Measurements from ENCODE around the gene TMSB10. TPM values are rescaled to one million over a fixed set of nuclear protein-coding genes. Genes with fewer than 3 reads are reported as not detected.

TMSB10 gene
- total and polyA plus RNA-seq, 2 of the 13 experiments (the other 11 are each of a cell fraction or from before 2014, with no cell fraction given): 665 to 708 TPM

DNA sequence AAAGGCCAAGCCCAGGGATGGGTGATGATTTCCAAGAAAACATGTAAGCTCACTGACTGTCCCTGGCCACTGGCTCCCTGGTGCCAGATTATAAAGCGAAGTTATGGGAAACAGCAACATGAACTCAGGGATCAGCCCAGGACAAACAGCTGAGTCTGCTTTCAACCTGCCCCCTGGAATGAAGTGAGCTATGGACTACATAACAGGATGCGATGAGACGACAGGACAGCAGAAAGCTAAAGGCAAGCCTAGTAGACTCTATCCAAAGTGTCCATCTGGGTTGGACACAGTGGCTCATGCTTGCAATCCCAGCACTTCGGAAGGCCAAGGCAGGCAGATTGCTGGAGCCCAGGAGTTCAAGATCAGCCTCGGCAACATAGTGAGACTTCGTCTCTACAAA, 48.9 kb downstream of the TMSB10 start (continued):
- TF ChIP-seq, protein P1, sequence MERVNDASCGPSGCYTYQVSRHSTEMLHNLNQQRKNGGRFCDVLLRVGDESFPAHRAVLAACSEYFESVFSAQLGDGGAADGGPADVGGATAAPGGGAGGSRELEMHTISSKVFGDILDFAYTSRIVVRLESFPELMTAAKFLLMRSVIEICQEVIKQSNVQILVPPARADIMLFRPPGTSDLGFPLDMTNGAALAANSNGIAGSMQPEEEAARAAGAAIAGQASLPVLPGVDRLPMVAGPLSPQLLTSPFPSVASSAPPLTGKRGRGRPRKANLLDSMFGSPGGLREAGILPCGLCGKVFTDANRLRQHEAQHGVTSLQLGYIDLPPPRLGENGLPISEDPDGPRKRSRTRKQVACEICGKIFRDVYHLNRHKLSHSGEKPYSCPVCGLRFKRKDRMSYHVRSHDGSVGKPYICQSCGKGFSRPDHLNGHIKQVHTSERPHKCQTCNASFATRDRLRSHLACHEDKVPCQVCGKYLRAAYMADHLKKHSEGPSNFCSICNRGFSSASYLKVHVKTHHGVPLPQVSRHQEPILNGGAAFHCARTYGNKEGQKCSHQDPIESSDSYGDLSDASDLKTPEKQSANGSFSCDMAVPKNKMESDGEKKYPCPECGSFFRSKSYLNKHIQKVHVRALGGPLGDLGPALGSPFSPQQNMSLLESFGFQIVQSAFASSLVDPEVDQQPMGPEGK (CRISPR knock-in tag; IDR thresholded peaks at IDR 0.05): 0 out of 2 replicates have a peak, but pooled peaks have one; percentile 29
- TF ChIP-seq HOXA3 (CRISPR knock-in tag; IDR thresholded peaks at IDR 0.05): peak; percentile 34; the same call in 1 of the 2 replicates
- TF ChIP-seq MBNL3 (CRISPR knock-in tag; conservative IDR thresholded peaks at IDR 0.05): no peak
- TF ChIP-seq SAP130 (CRISPR knock-in tag; IDR thresholded peaks at IDR 0.05; ENCODE audit: low read depth): peak; percentile 83
- TF ChIP-seq ZFX (CRISPR knock-in tag; IDR thresholded peaks at IDR 0.05; ENCODE audit: low read depth): peak; percentile 28; the same call in 1 of the 2 replicates
- TF ChIP-seq TOPORS (CRISPR knock-in tag; IDR thresholded peaks at IDR 0.05): no peak
- peak; percentile 13; the same call in 1 of the 2 replicates for TF ChIP-seq FOSL2 (CRISPR knock-in tag; IDR thresholded peaks at IDR 0.05)
- no peak for TF ChIP-seq ZNF7 (CRISPR knock-in tag; IDR thresholded peaks at IDR 0.05)
- TF ChIP-seq, protein P2, sequence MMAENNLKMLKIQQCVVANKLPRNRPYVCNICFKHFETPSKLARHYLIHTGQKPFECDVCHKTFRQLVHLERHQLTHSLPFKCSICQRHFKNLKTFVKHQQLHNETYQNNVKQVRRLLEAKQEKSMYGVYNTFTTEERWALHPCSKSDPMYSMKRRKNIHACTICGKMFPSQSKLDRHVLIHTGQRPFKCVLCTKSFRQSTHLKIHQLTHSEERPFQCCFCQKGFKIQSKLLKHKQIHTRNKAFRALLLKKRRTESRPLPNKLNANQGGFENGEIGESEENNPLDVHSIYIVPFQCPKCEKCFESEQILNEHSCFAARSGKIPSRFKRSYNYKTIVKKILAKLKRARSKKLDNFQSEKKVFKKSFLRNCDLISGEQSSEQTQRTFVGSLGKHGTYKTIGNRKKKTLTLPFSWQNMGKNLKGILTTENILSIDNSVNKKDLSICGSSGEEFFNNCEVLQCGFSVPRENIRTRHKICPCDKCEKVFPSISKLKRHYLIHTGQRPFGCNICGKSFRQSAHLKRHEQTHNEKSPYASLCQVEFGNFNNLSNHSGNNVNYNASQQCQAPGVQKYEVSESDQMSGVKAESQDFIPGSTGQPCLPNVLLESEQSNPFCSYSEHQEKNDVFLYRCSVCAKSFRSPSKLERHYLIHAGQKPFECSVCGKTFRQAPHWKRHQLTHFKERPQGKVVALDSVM (CRISPR knock-in tag; IDR thresholded peaks at IDR 0.05): no peak
- TF ChIP-seq ELF3 (CRISPR knock-in tag; IDR thresholded peaks at IDR 0.05): peak; percentile 69
- TF ChIP-seq ZNF644 (CRISPR knock-in tag; IDR thresholded peaks at IDR 0.05; ENCODE audit: low read depth): peak; percentile 57; the same call in 1 of the 2 replicates
- TF ChIP-seq, protein P3, sequence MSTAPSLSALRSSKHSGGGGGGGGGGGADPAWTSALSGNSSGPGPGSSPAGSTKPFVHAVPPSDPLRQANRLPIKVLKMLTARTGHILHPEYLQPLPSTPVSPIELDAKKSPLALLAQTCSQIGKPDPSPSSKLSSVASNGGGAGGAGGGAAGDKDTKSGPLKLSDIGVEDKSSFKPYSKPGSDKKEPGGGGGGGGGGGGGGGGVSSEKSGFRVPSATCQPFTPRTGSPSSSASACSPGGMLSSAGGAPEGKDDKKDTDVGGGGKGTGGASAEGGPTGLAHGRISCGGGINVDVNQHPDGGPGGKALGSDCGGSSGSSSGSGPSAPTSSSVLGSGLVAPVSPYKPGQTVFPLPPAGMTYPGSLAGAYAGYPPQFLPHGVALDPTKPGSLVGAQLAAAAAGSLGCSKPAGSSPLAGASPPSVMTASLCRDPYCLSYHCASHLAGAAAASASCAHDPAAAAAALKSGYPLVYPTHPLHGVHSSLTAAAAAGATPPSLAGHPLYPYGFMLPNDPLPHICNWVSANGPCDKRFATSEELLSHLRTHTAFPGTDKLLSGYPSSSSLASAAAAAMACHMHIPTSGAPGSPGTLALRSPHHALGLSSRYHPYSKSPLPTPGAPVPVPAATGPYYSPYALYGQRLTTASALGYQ (CRISPR knock-in tag; IDR thresholded peaks at IDR 0.05): no peak
- no peak for TF ChIP-seq ZNF549 (CRISPR knock-in tag; IDR thresholded peaks at IDR 0.05)
- peak; percentile 54 for TF ChIP-seq PHF5A (CRISPR knock-in tag; IDR thresholded peaks at IDR 0.05; ENCODE audit: low read depth, unreplicated experiment)
- TF ChIP-seq ZNF431 (CRISPR knock-in tag; IDR thresholded peaks at IDR 0.05; ENCODE audit: borderline replicate concordance, low read depth): peak; percentile 75; the same call in 1 of the 2 replicates
- no peak for TF ChIP-seq EED (CRISPR knock-in tag; IDR thresholded peaks at IDR 0.05)
- TF ChIP-seq, protein P4, sequence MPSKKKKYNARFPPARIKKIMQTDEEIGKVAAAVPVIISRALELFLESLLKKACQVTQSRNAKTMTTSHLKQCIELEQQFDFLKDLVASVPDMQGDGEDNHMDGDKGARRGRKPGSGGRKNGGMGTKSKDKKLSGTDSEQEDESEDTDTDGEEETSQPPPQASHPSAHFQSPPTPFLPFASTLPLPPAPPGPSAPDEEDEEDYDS (CRISPR knock-in tag; IDR thresholded peaks at IDR 0.05): 0 out of 2 replicates have a peak, but pooled peaks have one; percentile 34
- TF ChIP-seq ZNF558 (CRISPR knock-in tag; IDR thresholded peaks at IDR 0.05; ENCODE audit: borderline replicate concordance): no peak
- TF ChIP-seq SSRP1 (CRISPR knock-in tag; IDR thresholded peaks at IDR 0.05): no peak
- TF ChIP-seq, protein P5, sequence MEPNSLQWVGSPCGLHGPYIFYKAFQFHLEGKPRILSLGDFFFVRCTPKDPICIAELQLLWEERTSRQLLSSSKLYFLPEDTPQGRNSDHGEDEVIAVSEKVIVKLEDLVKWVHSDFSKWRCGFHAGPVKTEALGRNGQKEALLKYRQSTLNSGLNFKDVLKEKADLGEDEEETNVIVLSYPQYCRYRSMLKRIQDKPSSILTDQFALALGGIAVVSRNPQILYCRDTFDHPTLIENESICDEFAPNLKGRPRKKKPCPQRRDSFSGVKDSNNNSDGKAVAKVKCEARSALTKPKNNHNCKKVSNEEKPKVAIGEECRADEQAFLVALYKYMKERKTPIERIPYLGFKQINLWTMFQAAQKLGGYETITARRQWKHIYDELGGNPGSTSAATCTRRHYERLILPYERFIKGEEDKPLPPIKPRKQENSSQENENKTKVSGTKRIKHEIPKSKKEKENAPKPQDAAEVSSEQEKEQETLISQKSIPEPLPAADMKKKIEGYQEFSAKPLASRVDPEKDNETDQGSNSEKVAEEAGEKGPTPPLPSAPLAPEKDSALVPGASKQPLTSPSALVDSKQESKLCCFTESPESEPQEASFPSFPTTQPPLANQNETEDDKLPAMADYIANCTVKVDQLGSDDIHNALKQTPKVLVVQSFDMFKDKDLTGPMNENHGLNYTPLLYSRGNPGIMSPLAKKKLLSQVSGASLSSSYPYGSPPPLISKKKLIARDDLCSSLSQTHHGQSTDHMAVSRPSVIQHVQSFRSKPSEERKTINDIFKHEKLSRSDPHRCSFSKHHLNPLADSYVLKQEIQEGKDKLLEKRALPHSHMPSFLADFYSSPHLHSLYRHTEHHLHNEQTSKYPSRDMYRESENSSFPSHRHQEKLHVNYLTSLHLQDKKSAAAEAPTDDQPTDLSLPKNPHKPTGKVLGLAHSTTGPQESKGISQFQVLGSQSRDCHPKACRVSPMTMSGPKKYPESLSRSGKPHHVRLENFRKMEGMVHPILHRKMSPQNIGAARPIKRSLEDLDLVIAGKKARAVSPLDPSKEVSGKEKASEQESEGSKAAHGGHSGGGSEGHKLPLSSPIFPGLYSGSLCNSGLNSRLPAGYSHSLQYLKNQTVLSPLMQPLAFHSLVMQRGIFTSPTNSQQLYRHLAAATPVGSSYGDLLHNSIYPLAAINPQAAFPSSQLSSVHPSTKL (CRISPR knock-in tag; IDR thresholded peaks at IDR 0.05): peak; percentile 62
- TF ChIP-seq ARID2 (CRISPR knock-in tag; IDR thresholded peaks at IDR 0.05; ENCODE audit: borderline replicate concordance): no peak
- peak; percentile 65 for TF ChIP-seq SALL1 (CRISPR knock-in tag; IDR thresholded peaks at IDR 0.05)

Measured in HepG2 (cell line).